Cardiac muscle cell (in vitro differentiated cells and primary cell): ENCODE results near the gene PBX1. TPM values are rescaled to one million over a fixed set of nuclear protein-coding genes. Genes with fewer than 3 reads are reported as not detected.

Experiments used
- DNase-seq, 2 donors: peaks; one replicate each; pipeline versions ENCODE4 v3.0.0 to v3.0.0-alpha.2; 2010 to 2017; ENCODE audit warnings: low read depth in 1 of 2, low spot score in 1 of 2
- H3K27ac ChIP-seq: fragments of 200-600 bp; sonication (generic); 2 replicates; pipeline ENCODE4 v1.5.1; 2016
- H3K27me3 ChIP-seq: fragments of 200-600 bp; sonication (generic); 2 replicates; pipeline ENCODE4 v1.6.0; 2016; ENCODE audit warnings: control low read depth
- H3K36me3 ChIP-seq: fragments of 200-600 bp; sonication (generic); 2 replicates; pipeline ENCODE4 v1.5.1; 2016; ENCODE audit warnings: control low read depth
- H3K4me1 ChIP-seq: fragments of 200-600 bp; sonication (generic); 2 replicates; pipeline ENCODE4 v1.8.1; 2017; ENCODE audit warnings: low read depth, mild to moderate bottlenecking, mixed run types
- H3K4me3 ChIP-seq: fragments of 200-600 bp; sonication (generic); 2 replicates; pipeline ENCODE4 v1.5.1; 2016; ENCODE audit warnings: mild to moderate bottlenecking
- H3K9me3 ChIP-seq: fragments of 200-600 bp; sonication (generic); 2 replicates; pipeline ENCODE4 v1.5.1; 2017; ENCODE audit warnings: low read depth, mild to moderate bottlenecking, control low read depth
- polyA plus RNA-seq: library from polyadenylated mRNA; unstranded; fragments of >200 nt; fragmentation: Nextera tagmentation; extraction: Ambion mirVana; gene quantifications from 2 replicates; pipeline ENCODE4 v1.2.1, GENCODE V29; 2016
- total RNA-seq: library from RNA; depleted of rRNA; stranded (reverse); fragments of >200 nt; gene quantifications from 2 replicates; pipeline ENCODE4 v1.2.3, GENCODE V29; 2016
- TF ChIP-seq, protein P1 (sequence below): IDR thresholded peaks from 2 replicates; pipeline ENCODE4 v1.5.1; 2012; ENCODE audit warnings: low read depth, mild to moderate bottlenecking, low read length

Gene PBX1
- total and polyA plus RNA-seq, 2 experiments from 2014 or later = 43.5 to 182 TPM

DNA sequence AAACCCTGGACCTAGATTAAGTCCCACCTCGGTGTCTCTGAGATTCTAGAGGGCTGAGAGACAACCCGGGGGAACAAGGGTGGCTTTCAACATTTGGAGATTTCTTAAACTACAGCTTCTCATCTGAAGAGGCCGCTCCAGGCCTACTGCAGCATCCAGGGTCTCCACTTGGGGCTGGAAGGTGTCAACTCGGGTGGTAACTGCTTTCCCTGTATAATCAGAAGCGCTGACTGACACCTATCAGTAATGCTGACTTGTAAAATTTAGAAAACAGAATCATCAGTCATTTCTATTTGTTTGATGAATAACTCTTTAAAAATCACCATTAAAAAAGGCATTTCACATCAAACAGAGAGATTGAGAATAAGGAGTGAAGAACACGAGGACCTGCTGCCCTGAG, 226.0 kb downstream of the PBX1 start:
- no peaks in the 10 kb centered on the region for H3K36me3 ChIP-seq
- no peaks in the 10 kb centered on the region for H3K27me3 ChIP-seq
- H3K4me3 ChIP-seq = no peak overlapping the region
- TF ChIP-seq, protein P1, sequence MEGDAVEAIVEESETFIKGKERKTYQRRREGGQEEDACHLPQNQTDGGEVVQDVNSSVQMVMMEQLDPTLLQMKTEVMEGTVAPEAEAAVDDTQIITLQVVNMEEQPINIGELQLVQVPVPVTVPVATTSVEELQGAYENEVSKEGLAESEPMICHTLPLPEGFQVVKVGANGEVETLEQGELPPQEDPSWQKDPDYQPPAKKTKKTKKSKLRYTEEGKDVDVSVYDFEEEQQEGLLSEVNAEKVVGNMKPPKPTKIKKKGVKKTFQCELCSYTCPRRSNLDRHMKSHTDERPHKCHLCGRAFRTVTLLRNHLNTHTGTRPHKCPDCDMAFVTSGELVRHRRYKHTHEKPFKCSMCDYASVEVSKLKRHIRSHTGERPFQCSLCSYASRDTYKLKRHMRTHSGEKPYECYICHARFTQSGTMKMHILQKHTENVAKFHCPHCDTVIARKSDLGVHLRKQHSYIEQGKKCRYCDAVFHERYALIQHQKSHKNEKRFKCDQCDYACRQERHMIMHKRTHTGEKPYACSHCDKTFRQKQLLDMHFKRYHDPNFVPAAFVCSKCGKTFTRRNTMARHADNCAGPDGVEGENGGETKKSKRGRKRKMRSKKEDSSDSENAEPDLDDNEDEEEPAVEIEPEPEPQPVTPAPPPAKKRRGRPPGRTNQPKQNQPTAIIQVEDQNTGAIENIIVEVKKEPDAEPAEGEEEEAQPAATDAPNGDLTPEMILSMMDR = no peak
- H3K9me3 ChIP-seq = no peaks in the 10 kb centered on the region
- peaks cover 67% of the 10 kb centered on the region for H3K4me1 ChIP-seq
- peak overlapping the region; percentile 65 for H3K27ac ChIP-seq
- no peak for DNase-seq

DNA sequence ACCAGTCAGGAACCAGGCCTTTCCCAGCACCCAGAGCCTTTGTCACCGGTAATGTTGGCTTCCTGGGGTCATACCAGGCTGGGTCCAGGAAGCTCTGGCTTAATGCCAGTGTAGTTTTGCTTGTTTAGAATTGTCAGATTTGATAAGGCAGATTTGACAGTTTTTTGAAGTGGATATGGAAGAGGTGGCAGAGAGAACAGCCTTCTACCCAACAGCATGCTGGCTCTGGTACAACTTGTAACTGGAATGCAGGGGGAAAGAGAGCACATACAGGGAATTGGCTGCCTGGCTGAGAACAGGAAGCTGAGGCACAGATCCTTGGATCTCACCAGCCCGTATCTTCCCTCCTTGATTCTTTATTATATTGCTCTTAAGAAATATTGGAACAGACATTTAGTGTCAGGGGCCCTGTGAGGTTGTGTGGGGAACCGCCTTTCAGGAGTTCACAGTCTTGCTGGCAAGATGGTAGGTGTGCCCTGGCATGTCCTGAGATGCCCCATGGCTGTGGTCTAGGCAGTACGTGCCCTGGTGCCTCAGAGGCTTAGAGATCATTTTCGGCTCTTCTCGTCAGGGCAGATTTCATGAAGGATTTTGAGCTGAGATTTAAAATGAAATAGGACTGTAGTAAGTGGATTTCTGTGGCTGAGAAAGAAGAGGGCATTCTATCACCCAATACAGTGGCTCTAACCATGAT, 227.0 kb downstream of the PBX1 start:
- Histone ChIP-seq H3K4me3 (no peak overlapping the region), H3K27ac (peak overlapping the region; percentile 65), H3K27me3 (no peaks in the 10 kb centered on the region), H3K36me3 (no peaks in the 10 kb centered on the region), H3K9me3 (no peaks in the 10 kb centered on the region), H3K4me1 (peaks cover 56% of the 10 kb centered on the region)
- peak in 1 of 2 donors; percentile 71 for DNase-seq
- TF ChIP-seq, protein P1 = no peak

DNA sequence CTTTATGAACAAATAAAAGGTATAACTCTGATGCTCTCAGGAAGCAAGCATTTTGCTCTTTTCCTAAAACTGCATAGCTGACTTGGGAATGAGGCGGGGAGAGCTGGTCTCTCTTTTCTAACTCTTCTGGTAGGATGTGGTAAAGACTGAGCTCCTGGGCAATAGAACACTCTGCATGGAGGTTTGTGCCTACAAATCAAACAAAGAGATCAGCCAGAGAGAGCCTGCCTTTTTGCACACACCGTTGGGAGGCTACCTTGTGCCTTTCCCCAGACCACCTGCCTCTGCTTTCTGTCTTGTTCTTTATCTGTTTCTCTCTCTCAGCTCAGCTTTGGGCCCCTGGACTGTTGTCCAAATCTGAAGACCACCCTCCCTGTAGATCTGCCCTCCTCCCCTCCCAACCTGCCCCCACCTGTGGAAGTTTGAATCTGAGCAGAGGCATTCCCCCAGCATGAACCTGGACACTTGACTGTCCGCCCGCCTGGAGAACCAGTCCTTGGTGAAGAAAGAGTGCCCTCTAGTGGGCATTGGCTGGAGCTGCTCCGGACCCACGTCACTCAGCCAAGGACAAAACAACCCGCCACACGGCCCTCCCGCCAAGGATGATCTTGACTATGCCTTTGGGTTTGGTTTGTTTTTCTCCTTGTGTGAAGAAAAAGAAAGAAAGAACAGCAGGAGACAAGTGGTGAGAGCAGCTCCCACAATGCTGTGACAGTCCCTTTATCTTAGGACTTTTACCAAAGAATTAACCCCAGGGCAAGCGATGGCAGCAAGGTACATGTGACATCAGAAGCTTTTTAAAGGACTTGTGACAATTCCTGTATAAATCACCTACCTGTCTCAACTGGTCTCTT, 228.2 kb downstream of the PBX1 start:
- Histone ChIP-seq H3K4me3 (no peak overlapping the region), H3K9me3 (no peaks in the 10 kb centered on the region), H3K27ac (peak overlapping the region; percentile 59), H3K36me3 (no peaks in the 10 kb centered on the region), H3K27me3 (no peaks in the 10 kb centered on the region), H3K4me1 (peaks cover 44% of the 10 kb centered on the region)
- DNase-seq = peak; percentile 87 to 94
- TF ChIP-seq, protein P1 = peak; percentile 92

DNA sequence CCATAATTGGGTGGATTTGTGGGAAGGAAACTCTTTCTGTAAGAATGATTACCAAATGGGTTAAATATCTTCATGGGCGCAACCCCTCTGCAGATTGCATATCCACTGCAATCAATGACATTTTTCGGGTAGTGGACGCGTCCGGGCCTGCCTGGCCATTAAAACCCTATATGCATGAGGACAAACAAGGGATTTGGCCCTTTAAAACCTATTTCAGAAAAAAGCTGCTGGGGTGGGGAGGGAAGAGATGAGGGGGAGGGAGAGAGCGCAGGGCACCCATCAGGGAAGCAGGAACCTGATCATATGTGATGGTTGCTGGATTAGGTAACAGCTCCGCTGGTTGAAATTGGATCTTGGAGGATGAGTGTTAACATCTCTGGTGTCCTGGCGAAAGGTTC, 228.8 kb downstream of the PBX1 start:
- no peak for DNase-seq
- Histone ChIP-seq H3K27ac (no peak overlapping the region), H3K4me1 (peaks cover 43% of the 10 kb centered on the region), H3K27me3 (no peaks in the 10 kb centered on the region), H3K4me3 (no peak overlapping the region), H3K9me3 (no peaks in the 10 kb centered on the region), H3K36me3 (peaks cover 3% of the 10 kb centered on the region)
- TF ChIP-seq, protein P1 = no peak

DNA sequence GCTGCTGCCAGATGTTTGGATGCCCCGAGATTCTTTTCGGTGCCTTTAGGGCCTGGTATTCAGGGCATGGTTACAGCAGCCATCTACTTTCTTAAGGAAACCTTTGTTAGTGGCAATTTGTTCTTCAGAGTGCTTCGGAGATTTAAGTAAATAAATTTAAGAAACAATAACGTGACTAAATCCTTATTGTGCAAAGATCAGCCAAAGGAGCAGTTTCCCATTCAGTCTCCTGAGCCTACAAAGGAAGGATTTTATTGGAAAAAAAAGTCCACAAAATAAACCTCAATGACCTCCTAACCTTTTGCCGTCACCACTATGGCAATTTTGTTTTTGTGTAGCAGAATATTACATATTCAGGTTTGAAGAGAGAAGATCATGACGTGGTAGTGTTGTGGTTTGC, 231.1 kb downstream of the PBX1 start:
- H3K4me1 ChIP-seq = peaks cover 39% of the 10 kb centered on the region
- no peaks in the 10 kb centered on the region for H3K9me3 ChIP-seq
- peaks cover 7% of the 10 kb centered on the region for H3K36me3 ChIP-seq
- no peak for DNase-seq
- H3K27me3 ChIP-seq = no peaks in the 10 kb centered on the region
- no peak overlapping the region for H3K4me3 ChIP-seq
- no peak overlapping the region for H3K27ac ChIP-seq
- TF ChIP-seq, protein P1 = no peak
